Subcutaneous adipose tissue (tissue), 4 donors: ENCODE measurements around the gene SLC10A1. TPM values are rescaled to one million over a fixed set of nuclear protein-coding genes. Genes with fewer than 3 reads are reported as not detected.

ENCODE experiments used
- CTCF ChIP-seq: fragments of 450-650 bp; IDR thresholded peaks from one replicate; pipeline ENCODE4 v1.5.1; 2016; ENCODE audit warnings: low read depth, mild to moderate bottlenecking, control low read depth, antibody characterized with exemption, moderate library complexity
- total RNA-seq, 4 donors: library from RNA; depleted of rRNA; stranded (reverse); fragments of >200 nt; gene quantifications; one replicate each; pipeline ENCODE4 v1.1.0, GENCODE V29; 2016

SLC10A1 gene
- total RNA-seq, 4 donors from 2014 or later: not detected

GRCh38 chr14:69755784-69756183, 41.3 kb downstream of the SLC10A1 start:
- no peak for TF ChIP-seq CTCF

GRCh38 chr14:69755296-69755695, 41.7 kb downstream of the SLC10A1 start:
- TF ChIP-seq CTCF: no peak

- no peak for TF ChIP-seq CTCF
Observed at GRCh38 chr14:69754487-69754886, 42.6 kb downstream of the SLC10A1 start.

GRCh38 chr14:69753860-69754259, 43.2 kb downstream of the SLC10A1 start:
- no peak for TF ChIP-seq CTCF

- no peak for TF ChIP-seq CTCF
Observed at GRCh38 chr14:69752773-69753172, 44.3 kb downstream of the SLC10A1 start.

- TF ChIP-seq CTCF: no peak
Observed at GRCh38 chr14:69750495-69750894, 46.5 kb downstream of the SLC10A1 start.

- TF ChIP-seq CTCF: no peak
Observed at GRCh38 chr14:69749956-69750355, 47.1 kb downstream of the SLC10A1 start.
